OCI-LY7 (cell line): Measurements from ENCODE around the gene PLS3. TPM values are rescaled to one million over a fixed set of nuclear protein-coding genes. Genes with fewer than 3 reads are reported as not detected.

Experiments
- BruUV-seq: library from RNA; stranded (reverse); fragments of 400-500 nt; replicated peaks from 2 replicates; lab custom pipeline; 2021; lab: Mats Ljungman, UMichigan
- CTCF ChIA-PET: fragments of 300-600 bp; sonication (Branson Sonifier 250); formaldehyde crosslinking; loops from one replicate; lab custom pipeline; 2022; ENCODE audit warnings: antibody characterized with exemption; ENCODE audit not compliant: unreplicated experiment; lab: Charles Lee
- POLR2A ChIA-PET: fragments of 300-600 bp; sonication (Branson Sonifier 250); formaldehyde crosslinking; loops from one replicate; lab custom pipeline; 2022; ENCODE audit warnings: antibody characterized with exemption; lab: Charles Lee
- DNase-seq: peaks from one replicate; pipeline ENCODE4 v3.0.0-alpha.2; 2015; ENCODE audit warnings: low spot score
- H2AFZ ChIP-seq: fragments of 200-600 bp; sonication (generic), shearing (Covaris generic); 2 replicates; pipeline ENCODE4 v1.6.1; 2014; ENCODE audit warnings: mild to moderate bottlenecking, antibody characterized with exemption, low read length, moderate library complexity
- H3K27ac ChIP-seq: fragments of 200-600 bp; sonication (generic); 2 replicates; pipeline ENCODE4 v1.5.1; 2014; ENCODE audit warnings: mixed run types, low read depth, mild to moderate bottlenecking, moderate library complexity, low read length, inconsistent platforms; ENCODE audit not compliant: poor library complexity, severe bottlenecking
- H3K36me3 ChIP-seq: fragments of 200-600 bp; sonication (generic); 2 replicates; pipeline ENCODE4 v1.6.1; 2014; ENCODE audit warnings: mild to moderate bottlenecking, antibody characterized with exemption, low read length, moderate library complexity, mixed read lengths; ENCODE audit not compliant: insufficient read depth
- H3K4me1 ChIP-seq: fragments of 200-600 bp; sonication (generic); 2 replicates; pipeline ENCODE4 v1.5.1; 2014; ENCODE audit warnings: mild to moderate bottlenecking, low read length; ENCODE audit not compliant: insufficient read depth, poor library complexity, severe bottlenecking
- H3K4me2 ChIP-seq: fragments of 200-600 bp; sonication (generic); 2 replicates; pipeline ENCODE4 v1.6.1; 2014; ENCODE audit warnings: mild to moderate bottlenecking, low read length
- H3K4me3 ChIP-seq: fragments of 200-600 bp; sonication (generic); 2 replicates; pipeline ENCODE4 v1.5.1; 2014; ENCODE audit warnings: mild to moderate bottlenecking, low read depth, low read length; ENCODE audit not compliant: poor library complexity, severe bottlenecking
- H3K79me2 ChIP-seq: fragments of 200-600 bp; sonication (generic); 2 replicates; pipeline ENCODE4 v1.6.1; 2016; ENCODE audit warnings: low read depth, mild to moderate bottlenecking, low read length, moderate library complexity, mixed read lengths; ENCODE audit not compliant: insufficient read depth
- H3K9me2 ChIP-seq: fragments of 200-600 bp; sonication (generic); 2 replicates; pipeline ENCODE4 v1.6.1; 2016; ENCODE audit warnings: mild to moderate bottlenecking, low read length, mixed read lengths; ENCODE audit not compliant: insufficient read depth
- H3K9me3 ChIP-seq: fragments of 200-600 bp; sonication (generic); 2 replicates; pipeline ENCODE4 v1.6.1; 2014; ENCODE audit warnings: mild to moderate bottlenecking, mixed run types, low read length, mixed read lengths
- H4K20me1 ChIP-seq: fragments of 200-600 bp; sonication (generic); 2 replicates; pipeline ENCODE4 v1.6.1; 2014; ENCODE audit warnings: mild to moderate bottlenecking, antibody characterized with exemption, low read length, moderate library complexity, mixed read lengths; ENCODE audit not compliant: insufficient read depth
- CTCF ChIP-seq: fragments of 200-600 bp; sonication (generic); conservative IDR thresholded peaks from 2 replicates; pipeline ENCODE4 v1.5.1; 2014; ENCODE audit warnings: mild to moderate bottlenecking, antibody characterized with exemption, low read length, moderate library complexity, mixed read lengths
- EZH2phosphoT487 ChIP-seq: fragments of 200-600 bp; sonication (generic); IDR thresholded peaks from 2 replicates; pipeline ENCODE4 v1.6.1; 2018; ENCODE audit warnings: low read depth, borderline replicate concordance, mild to moderate bottlenecking, mixed run types, antibody characterized with exemption, low read length, moderate library complexity, mixed read lengths
- intact Hi-C: fragments of 100-400 bp; cut with micrococcal nuclease; formaldehyde crosslinking; loops from one replicate; pipeline ENCODE4 v1.10.0; 2022; ENCODE audit not compliant: unreplicated experiment
- total RNA-seq, 2 experiments: library from RNA; depleted of rRNA in 1 of 2; stranded (reverse); fragments of >200 nt in 1 of 2; shearing (Covaris generic) in 1 of 2; gene quantifications; 2 replicates each; pipeline ENCODE4 v1.2.3, GENCODE V29; 2014 to 2022

PLS3 gene
- total RNA-seq, 2 experiments from 2014 or later, result not detected

- no TSS peak for BruUV-seq
- H3K79me2 ChIP-seq, result no peaks in the 10 kb centered on the region
- H3K27ac ChIP-seq, result no peak overlapping the region
- no peaks in the 10 kb centered on the region for H3K36me3 ChIP-seq
- TF ChIP-seq EZH2phosphoT487, result no peak
- TF ChIP-seq CTCF, result no peak
- no peaks in the 10 kb centered on the region for H3K9me2 ChIP-seq
- no peak for DNase-seq
- intact Hi-C loops, result no loop called here
- H4K20me1 ChIP-seq, result no peaks in the 10 kb centered on the region
- no peak overlapping the region for H3K4me2 ChIP-seq
- no peak overlapping the region for H3K4me3 ChIP-seq
- no peak overlapping the region for H2AFZ ChIP-seq
- H3K9me3 ChIP-seq, result no peaks in the 10 kb centered on the region
- no peaks in the 10 kb centered on the region for H3K4me1 ChIP-seq
- POLR2A ChIA-PET, result no interaction called here
- CTCF ChIA-PET, result no interaction called here
These were observed 63.9 kb downstream of the PLS3 start for GRCh38 chrX:115624916-115625315.

- intact Hi-C loops, result no loop called here
- CTCF ChIA-PET, result no interaction called here
- Histone ChIP-seq H3K4me1 (no peaks in the 10 kb centered on the region), H3K79me2 (no peaks in the 10 kb centered on the region), H3K4me2 (no peak overlapping the region), H3K36me3 (no peaks in the 10 kb centered on the region), H3K9me2 (no peaks in the 10 kb centered on the region), H2AFZ (no peak overlapping the region), H3K9me3 (no peaks in the 10 kb centered on the region), H3K27ac (no peak overlapping the region), H4K20me1 (no peaks in the 10 kb centered on the region), H3K4me3 (no peak overlapping the region)
- no peak for DNase-seq
- no TSS peak for BruUV-seq
- TF ChIP-seq EZH2phosphoT487 (no peak), CTCF (no peak)
- POLR2A ChIA-PET, result interaction anchor here (1.0 kb wide), 1 partner anchor 24 kb away, joined by 3 read pairs; no protein-coding TSS in a partner anchor
These were observed 64.8 kb downstream of the PLS3 start for GRCh38 chrX:115625572-115626301.

GRCh38 chrX:115630204-115630603 lies 69.2 kb downstream of the PLS3 start:
- no peaks in the 10 kb centered on the region for H3K4me1 ChIP-seq
- TF ChIP-seq CTCF, result no peak
- no peak for TF ChIP-seq EZH2phosphoT487
- DNase-seq, result no peak
- no peak overlapping the region for H2AFZ ChIP-seq
- CTCF ChIA-PET, result no interaction called here
- no peak overlapping the region for H3K27ac ChIP-seq
- H4K20me1 ChIP-seq, result no peaks in the 10 kb centered on the region
- no TSS peak for BruUV-seq
- H3K36me3 ChIP-seq, result no peaks in the 10 kb centered on the region
- no peak overlapping the region for H3K4me2 ChIP-seq
- no peaks in the 10 kb centered on the region for H3K79me2 ChIP-seq
- H3K9me2 ChIP-seq, result no peaks in the 10 kb centered on the region
- POLR2A ChIA-PET, result no interaction called here
- intact Hi-C loops, result no loop called here
- H3K9me3 ChIP-seq, result no peaks in the 10 kb centered on the region
- H3K4me3 ChIP-seq, result no peak overlapping the region
